Endothelial cell of umbilical vein (primary cell): ENCODE measurements around the gene PALMD. TPM values are rescaled to one million over a fixed set of nuclear protein-coding genes. Genes with fewer than 3 reads are reported as not detected.
A peak's percentile ranks its signal among the peaks of the same experiment; 100 is the strongest.

Source experiments
- BruUV-seq: library from RNA; stranded (reverse); fragments of 400-500 nt; replicated peaks from 2 replicates; lab custom pipeline; 2021; lab: Mats Ljungman, UMichigan
- CTCF ChIA-PET: fragments of 300-600, 350-600 bp; sonication (Branson Sonifier 250); formaldehyde crosslinking; loops from one replicate; lab custom pipeline; 2021; ENCODE audit warnings: antibody characterized with exemption, inconsistent platforms; lab: Charles Lee
- POLR2A ChIA-PET: fragments of 300-600, 350-600 bp; sonication (Branson Sonifier 250); formaldehyde crosslinking; loops from one replicate; lab custom pipeline; 2021; ENCODE audit warnings: antibody characterized with exemption, inconsistent platforms; lab: Charles Lee
- DNase-seq: peaks from one replicate; pipeline ENCODE4 v3.0.0-alpha.2; 2011; ENCODE audit warnings: low read depth, low spot score
- FAIRE-seq: peaks from 2 replicates; lab custom pipeline; 2011; peaks lifted over from hg19 to GRCh38; lab: Jason Lieb, UNC
- H2AFZ ChIP-seq: 2 replicates; pipeline ENCODE4 v1.6.0; 2012; ENCODE audit warnings: low read depth, low read length, control low read depth, inconsistent platforms
- H3K27ac ChIP-seq: 2 replicates; pipeline ENCODE4 v1.5.1; 2011; ENCODE audit warnings: low read depth, mild to moderate bottlenecking, control low read depth, low read length, moderate library complexity; ENCODE audit not compliant: insufficient read depth
- H3K27me3 ChIP-seq, 2 experiments: 2 replicates each; pipeline versions ENCODE4 v1.6.0 to v1.6.1; 2011; ENCODE audit warnings: low read length in 2 of 2, mixed read lengths in 1 of 2; ENCODE audit not compliant: control insufficient read depth in 2 of 2, insufficient read depth in 2 of 2
- H3K36me3 ChIP-seq, 2 experiments: 2 replicates in 1 of 2; 3 replicates in 1 of 2; pipeline ENCODE4 v1.5.1; 2011; ENCODE audit warnings: low read length in 2 of 2, mild to moderate bottlenecking in 1 of 2, moderate library complexity in 1 of 2; ENCODE audit not compliant: control insufficient read depth in 2 of 2, insufficient read depth in 2 of 2; ENCODE audit errors: extremely low read depth in 1 of 2
- H3K4me1 ChIP-seq: 3 replicates; pipeline ENCODE4 v1.5.1; 2011; ENCODE audit warnings: mild to moderate bottlenecking, low read length; ENCODE audit not compliant: control insufficient read depth, insufficient read depth; ENCODE audit errors: extremely low read depth
- H3K4me2 ChIP-seq: 2 replicates; pipeline ENCODE4 v1.6.1; 2011; ENCODE audit warnings: low read length, control low read depth, mixed read lengths; ENCODE audit not compliant: insufficient read depth
- H3K4me3 ChIP-seq, 3 experiments: fragments of 200-600 bp in 1 of 3; sonication (generic), shearing (Covaris generic) in 1 of 3; replicated peaks in 1 of 3; 2 replicates each; pipeline ENCODE4 v1.5.1; 2011 to 2016; ENCODE audit warnings: control low read depth in 3 of 3, low read length in 3 of 3, mild to moderate bottlenecking in 2 of 3, inconsistent platforms in 1 of 3, low read depth in 1 of 3, moderate library complexity in 1 of 3; ENCODE audit not compliant: insufficient read depth in 1 of 3
- H3K79me2 ChIP-seq: 2 replicates; pipeline ENCODE4 v1.6.0; 2012; ENCODE audit warnings: low read length, inconsistent platforms; ENCODE audit not compliant: control insufficient read depth, insufficient read depth
- H3K9ac ChIP-seq: replicated peaks from 2 replicates; pipeline ENCODE3; 2011; ENCODE audit warnings: low read length, control low read depth; ENCODE audit not compliant: insufficient read depth; ENCODE audit errors: extremely low read depth
- H3K9me1 ChIP-seq: replicated peaks from 3 replicates; pipeline ENCODE4 v1.6.0; 2011; ENCODE audit warnings: mild to moderate bottlenecking, low read length; ENCODE audit not compliant: control insufficient read depth, insufficient read depth; ENCODE audit errors: extremely low read depth
- H3K9me3 ChIP-seq: replicated peaks from 2 replicates; pipeline ENCODE4 v1.5.1; 2012; ENCODE audit warnings: low read length, inconsistent platforms; ENCODE audit not compliant: control insufficient read depth, insufficient read depth
- H4K20me1 ChIP-seq: replicated peaks from 2 replicates; pipeline ENCODE3; 2011; ENCODE audit warnings: mild to moderate bottlenecking, low read length; ENCODE audit not compliant: control insufficient read depth, insufficient read depth; ENCODE audit errors: extremely low read depth
- CTCF ChIP-seq, 2 donors: IDR thresholded peaks; 1 replicate in 1 of 2; 2 replicates in 1 of 2; pipeline ENCODE4 v1.5.1; 2011; ENCODE audit warnings: low read length in 2 of 2, mild to moderate bottlenecking in 2 of 2, moderate library complexity in 2 of 2, control low read depth in 1 of 2, inconsistent platforms in 1 of 2, low read depth in 1 of 2; ENCODE audit not compliant: insufficient read depth in 1 of 2; ENCODE audit errors: extremely low read depth in 1 of 2
- EZH2 ChIP-seq: IDR thresholded peaks from 2 replicates; pipeline ENCODE4 v1.6.1; 2012; ENCODE audit warnings: borderline replicate concordance, low read depth, mild to moderate bottlenecking, moderate library complexity, low read length, inconsistent platforms; ENCODE audit not compliant: severe bottlenecking
- FOS ChIP-seq: IDR thresholded peaks from 2 replicates; pipeline ENCODE4 v1.6.1; 2011; ENCODE audit warnings: mild to moderate bottlenecking, low read length, moderate library complexity, borderline replicate concordance; ENCODE audit not compliant: insufficient read depth
- GATA2 ChIP-seq: IDR thresholded peaks from 2 replicates; pipeline ENCODE4 v1.7.0; 2011; ENCODE audit warnings: low read depth, mild to moderate bottlenecking, moderate library complexity, mixed read lengths, low read length; ENCODE audit not compliant: insufficient read length, insufficient read depth
- JUN ChIP-seq: IDR thresholded peaks from 2 replicates; pipeline ENCODE4 v1.6.1; 2011; ENCODE audit warnings: borderline replicate concordance, low read depth; ENCODE audit not compliant: insufficient read length, insufficient read depth
- MAX ChIP-seq: IDR thresholded peaks from 2 replicates; pipeline ENCODE4 v1.6.1; 2011; ENCODE audit not compliant: insufficient read depth, insufficient read length
- MYC ChIP-seq: IDR thresholded peaks from one replicate; pipeline ENCODE4 v1.6.1; 2011; ENCODE audit warnings: mild to moderate bottlenecking, low read depth, low read length
- POLR2A ChIP-seq: IDR thresholded peaks from 2 replicates; pipeline ENCODE4 v1.6.1; 2012; ENCODE audit warnings: low read depth, mild to moderate bottlenecking, control low read depth, low read length
- POLR2AphosphoS5 ChIP-seq: IDR thresholded peaks from 2 replicates; pipeline ENCODE4 v1.6.1; 2012; ENCODE audit warnings: low read depth, mild to moderate bottlenecking, control low read depth, low read length, moderate library complexity; ENCODE audit not compliant: insufficient read depth
- dilution Hi-C: fragments of 300-500 bp; cut with MboI; formaldehyde crosslinking; loops from one replicate; pipeline ENCODE4 v1.15.0; 2019; ENCODE audit warnings: low sequenced_read_pairs; ENCODE audit not compliant: extremely low pct_ligation_motif_present
- intact Hi-C: fragments of 100-400 bp; cut with micrococcal nuclease; formaldehyde crosslinking; loops from one replicate; pipeline ENCODE4 v1.10.0; 2022
- polyA plus RNA-seq, 4 experiments: library from polyadenylated mRNA; depleted of rRNA in 3 of 4; stranded (reverse) in 3 of 4; unstranded in 1 of 4; fragments of >200 nt; gene quantifications; 2 replicates each; pipeline versions ENCODE4 v1.2.1 to v1.2.3, GENCODE V29; 2011 to 2012; ENCODE audit warnings: missing spikeins in 1 of 4
- total RNA-seq: library from RNA; stranded (reverse); gene quantifications from 2 replicates; pipeline ENCODE4 v1.2.3, GENCODE V29; 2021

The PALMD gene
- total and polyA plus RNA-seq, 2 donors (not counting 3 experiments of a cell fraction or from before 2014, with no cell fraction given), result 52.6 to 137 TPM

GRCh38 chr1:99639945-99640344 is 6.0 kb upstream of the PALMD start:
- no TSS peak for BruUV-seq
- Histone ChIP-seq H3K9me1 (no peaks in the 10 kb centered on the region), H3K4me3 (no peak overlapping the region), H3K4me1 (peaks cover 46% of the 10 kb centered on the region), H4K20me1 (no peaks in the 10 kb centered on the region), H3K27ac (no peak overlapping the region), H3K4me2 (peak overlapping the region; percentile 75), H3K9me3 (no peaks in the 10 kb centered on the region), H3K79me2 (no peaks in the 10 kb centered on the region), H3K9ac (no peak overlapping the region), H3K36me3 (no peaks in the 10 kb centered on the region), H2AFZ (no peak overlapping the region), H3K27me3 (no peaks in the 10 kb centered on the region)
- dilution Hi-C loops (no loop called here), intact Hi-C loops (no loop called here)
- ChIA-PET POLR2A (no interaction called here), CTCF (interaction anchor here (1.0 to 2.4 kb wide), 3 partner anchors 38 to 113 kb away, joined by 3 to 9 read pairs (median 4); no protein-coding TSS in a partner anchor)
- no peak for FAIRE-seq
- no peak for DNase-seq
- TF ChIP-seq FOS, result no peak
- no peak for TF ChIP-seq POLR2A
- TF ChIP-seq GATA2, result no peak
- TF ChIP-seq MYC, result no peak
- no peak for TF ChIP-seq EZH2

- dilution Hi-C loops, result no loop called here
- H3K9me1 ChIP-seq, result no peaks in the 10 kb centered on the region
- no peaks in the 10 kb centered on the region for H4K20me1 ChIP-seq
- no peak overlapping the region for H3K4me2 ChIP-seq
- no peaks in the 10 kb centered on the region for H3K9me3 ChIP-seq
- no peaks in the 10 kb centered on the region for H3K27me3 ChIP-seq
- ChIA-PET POLR2A (no interaction called here), CTCF (no interaction called here)
- no peak overlapping the region for H3K4me3 ChIP-seq
- no peak overlapping the region for H3K27ac ChIP-seq
- H3K4me1 ChIP-seq, result peaks cover 51% of the 10 kb centered on the region
- H3K9ac ChIP-seq, result no peak overlapping the region
- no peak for DNase-seq
- no peak for FAIRE-seq
- intact Hi-C loops, result no loop called here
- H3K79me2 ChIP-seq, result peaks cover 2% of the 10 kb centered on the region
- BruUV-seq, result no TSS peak
- H2AFZ ChIP-seq, result peak overlapping the region; percentile 15
- no peaks in the 10 kb centered on the region for H3K36me3 ChIP-seq
- no peak for TF ChIP-seq EZH2
- no peak for TF ChIP-seq GATA2
- TF ChIP-seq CTCF (IDR thresholded peaks at IDR 0.05; ENCODE audit: extremely low read depth in 1 of 2, insufficient read depth in 1 of 2, low read depth in 1 of 2, low read length in 2 of 2), result no peak
- TF ChIP-seq FOS, result no peak
- no peak for TF ChIP-seq POLR2AphosphoS5
- no peak for TF ChIP-seq MAX
- TF ChIP-seq JUN, result no peak
- no peak for TF ChIP-seq POLR2A
- TF ChIP-seq MYC, result no peak
Measured at GRCh38 chr1:99640672-99641071, 5.2 kb upstream of the PALMD start.
